ENCODE data around the gene BCAN. TPM values are rescaled to one million over a fixed set of nuclear protein-coding genes. Genes with fewer than 3 reads are reported as not detected.

BCAN gene
- total RNA-seq, 1 experiment from 2014 or later, result 0.07 TPM

DNA sequence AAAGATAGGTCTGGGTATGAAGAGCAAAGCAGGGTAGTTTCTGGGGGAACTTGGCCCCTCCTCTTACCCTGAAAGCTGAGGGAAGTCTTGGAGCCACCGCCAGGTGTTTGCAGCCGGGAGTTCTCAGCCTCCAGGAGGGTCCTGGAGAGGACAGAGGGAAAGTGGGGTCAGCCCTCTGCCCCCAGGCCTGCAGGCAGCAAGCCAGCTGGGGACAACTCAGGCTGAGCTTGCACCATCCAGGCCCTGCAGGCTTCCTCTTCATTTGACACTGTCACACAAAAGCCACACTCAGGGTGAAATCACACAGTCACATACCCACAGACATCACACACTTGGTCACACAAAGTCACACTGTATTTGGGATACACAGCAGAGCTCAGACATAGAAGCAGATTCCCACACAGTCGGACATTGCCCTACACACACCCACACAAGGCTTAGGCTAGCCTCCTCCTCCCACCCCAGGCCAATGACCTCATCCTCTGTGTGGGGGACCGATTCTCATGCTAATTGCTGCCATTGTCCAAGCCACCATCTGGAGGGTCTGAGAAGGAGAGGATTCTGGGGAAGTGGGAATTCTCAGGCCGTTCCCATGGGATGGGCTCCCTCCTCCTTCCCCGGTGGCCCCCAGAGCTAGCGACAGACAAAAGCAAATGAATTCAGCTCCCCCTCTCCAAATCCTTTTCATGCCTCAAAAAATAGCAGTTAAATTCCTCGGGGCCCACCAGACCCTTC, 31.6 kb downstream of the BCAN start:
- DNase-seq (ENCODE audit: extremely low read depth, low read depth), result no peak

DNA sequence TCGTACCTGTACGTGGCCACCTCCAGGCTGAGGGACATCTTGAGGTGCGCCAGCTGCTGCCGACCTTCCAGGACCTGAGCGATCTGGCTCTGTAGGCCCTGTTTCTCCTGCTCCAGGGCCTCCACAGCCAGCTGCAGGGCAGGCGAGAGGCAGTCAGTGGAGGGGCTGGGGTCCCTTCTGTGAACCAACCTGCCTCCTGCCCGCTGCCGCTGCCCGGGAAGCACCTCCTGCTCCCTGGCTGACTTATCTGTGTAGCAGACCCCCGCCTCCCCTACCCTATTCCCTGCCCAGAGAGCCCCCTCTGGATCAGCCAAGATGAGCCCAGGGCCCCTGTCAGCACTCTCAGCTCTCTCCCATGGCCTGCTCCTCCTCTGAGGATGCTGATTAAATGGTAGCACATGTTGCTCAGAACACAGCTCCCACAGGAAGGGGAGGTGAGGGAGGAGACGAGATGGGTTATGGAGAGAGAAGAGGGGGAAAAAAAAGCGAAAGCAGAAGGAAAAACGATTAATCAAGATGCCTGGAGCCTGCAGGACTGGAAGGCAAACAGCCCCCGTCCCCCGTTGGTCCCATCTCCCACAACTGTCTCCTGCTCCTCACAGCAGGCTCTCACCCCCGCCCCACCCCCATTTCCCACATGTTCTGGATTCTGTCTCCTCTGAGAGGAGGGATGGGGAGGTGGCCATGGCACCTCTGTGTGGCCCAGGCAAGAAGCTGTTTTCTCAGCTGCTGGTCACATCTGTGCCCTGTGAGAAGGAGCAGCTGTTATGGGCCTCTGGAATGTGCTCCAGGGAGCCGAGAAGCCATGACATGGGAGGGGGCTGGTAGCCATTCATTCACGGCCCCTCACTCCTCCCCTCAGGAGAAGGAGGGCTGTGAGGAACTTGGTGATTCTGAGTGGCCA, 33.5 kb downstream of the BCAN start:
- DNase-seq (ENCODE audit: extremely low read depth, low read depth), result no peak

DNA sequence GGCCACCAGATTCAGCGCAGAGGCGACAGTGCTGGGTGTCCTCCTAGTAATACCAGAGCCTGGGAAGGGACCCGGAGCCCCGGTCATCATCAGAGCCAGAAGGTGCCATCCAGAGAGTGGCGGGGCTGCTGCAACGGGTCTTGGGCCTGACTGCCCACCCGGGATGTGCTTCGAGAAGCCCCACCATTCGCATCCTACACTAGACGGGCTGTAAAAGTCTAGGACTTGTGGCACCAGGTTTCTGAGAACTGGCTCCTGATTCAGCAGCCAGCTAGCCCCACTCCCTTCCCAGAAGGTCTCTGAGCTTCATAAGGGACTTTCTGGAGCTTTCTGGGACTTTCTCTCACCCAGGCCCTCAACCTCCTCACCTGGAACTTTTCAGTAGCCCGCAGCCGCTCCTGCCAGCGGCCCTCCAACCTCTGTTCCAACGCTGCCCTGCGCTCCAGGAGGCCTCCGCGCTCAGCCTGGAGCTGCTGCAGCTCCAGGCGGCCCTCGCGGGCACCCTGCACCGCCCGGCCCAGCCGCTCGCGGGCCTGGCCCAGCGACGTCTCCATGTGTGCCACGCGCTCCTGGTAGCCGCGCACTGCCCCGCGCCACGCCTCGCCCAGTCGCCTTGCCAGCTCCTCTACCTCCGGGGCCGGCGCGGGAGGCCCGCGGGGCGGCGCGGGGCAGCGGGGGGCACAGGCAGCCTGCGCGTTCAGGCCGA, 34.4 kb downstream of the BCAN start:
- no peak for DNase-seq (ENCODE audit: extremely low read depth, low read depth)

DNA sequence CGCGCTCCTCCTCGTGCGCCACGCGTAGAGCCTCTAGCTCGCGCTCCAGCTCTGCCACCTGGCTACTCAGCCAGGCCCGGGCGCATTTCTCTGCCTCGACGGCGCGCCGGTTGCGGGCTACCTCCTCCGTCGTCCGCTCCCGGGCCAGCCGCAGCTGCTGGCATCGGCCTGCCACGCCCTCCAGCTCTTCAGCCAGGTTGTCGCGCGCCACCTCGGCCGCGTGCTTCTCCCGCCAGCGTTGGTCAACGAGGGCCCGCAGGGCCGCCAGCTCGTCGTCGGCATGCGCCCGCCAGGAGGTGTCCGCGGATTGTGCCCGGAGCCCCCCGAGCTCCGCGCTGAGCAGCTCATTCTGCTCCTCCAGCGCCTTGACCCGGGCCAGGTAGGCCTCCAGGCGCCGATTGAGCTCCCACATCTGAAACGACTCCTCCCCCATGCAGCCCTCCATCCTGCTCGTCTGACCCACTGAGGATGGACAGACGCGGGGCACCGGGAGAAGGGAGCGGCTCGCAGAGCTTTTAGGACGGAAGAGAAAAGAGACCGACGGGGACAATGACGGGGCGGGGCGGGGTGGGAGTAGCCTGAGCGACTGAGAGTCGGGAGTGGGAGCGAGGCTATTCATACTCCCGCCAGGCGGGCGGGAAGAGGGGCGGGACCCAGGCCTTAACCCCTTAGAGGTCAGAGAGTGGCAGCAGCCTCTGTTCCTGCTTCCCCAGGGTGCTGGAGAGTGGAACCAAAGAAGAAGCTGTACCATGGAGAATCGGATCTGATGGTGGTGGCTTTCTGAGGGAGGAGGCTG, 35.1 kb downstream of the BCAN start, which contains the start of gene NES:
Gene NES (minus strand): TSS at position 588 of the 796 bp plus-strand sequence. CDS start 143 bp downstream, at position 445.
- DNase-seq (ENCODE audit: extremely low read depth, low read depth), result no peak

DNA sequence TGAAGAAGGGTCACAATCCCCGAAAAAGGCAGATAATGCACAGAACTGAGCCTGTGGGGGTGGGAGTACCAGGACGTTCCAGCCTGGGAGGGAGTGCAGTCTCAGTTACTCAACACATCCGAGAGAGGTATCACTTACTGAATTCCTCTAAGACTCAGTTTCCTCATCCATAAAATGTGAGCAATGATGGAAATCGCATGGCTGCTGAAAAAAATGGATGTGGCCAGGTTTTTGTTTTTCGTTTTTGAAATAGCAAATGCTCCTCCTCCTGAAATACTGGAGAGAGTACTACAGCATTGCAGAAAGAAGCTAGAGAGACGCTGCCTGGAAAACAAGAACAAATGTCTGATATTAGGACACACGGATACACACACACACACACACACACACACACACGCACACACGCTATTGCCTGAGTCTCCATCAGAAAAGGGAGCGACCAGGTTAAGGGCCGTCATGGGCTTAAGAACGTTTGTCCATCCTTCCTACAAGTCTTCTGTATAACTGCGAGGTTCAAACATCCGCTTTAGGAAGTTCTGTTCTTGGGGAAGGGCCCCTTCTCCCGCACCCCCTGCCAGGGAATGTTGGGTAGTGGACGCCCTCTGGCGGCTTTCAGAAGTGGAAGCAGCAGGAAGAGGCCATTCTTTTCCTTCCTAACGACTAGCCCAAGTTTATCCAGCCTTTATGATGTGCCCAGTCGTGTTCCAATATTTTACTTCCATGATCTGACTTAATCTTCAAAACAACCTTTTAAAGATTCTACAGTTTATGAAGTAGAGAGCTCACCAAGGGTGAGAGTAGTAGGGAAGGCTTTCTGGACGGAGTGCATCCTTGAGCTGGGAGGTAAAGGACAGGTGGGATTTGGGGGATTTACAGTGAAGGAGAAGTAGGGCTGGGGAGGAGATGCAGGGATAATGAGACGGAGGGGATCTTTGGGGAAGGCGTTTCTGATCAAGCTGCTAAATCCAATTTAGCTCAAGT, 36.0 kb downstream of the BCAN start:
- peak; percentile 83 for DNase-seq (ENCODE audit: extremely low read depth, low read depth)

DNA sequence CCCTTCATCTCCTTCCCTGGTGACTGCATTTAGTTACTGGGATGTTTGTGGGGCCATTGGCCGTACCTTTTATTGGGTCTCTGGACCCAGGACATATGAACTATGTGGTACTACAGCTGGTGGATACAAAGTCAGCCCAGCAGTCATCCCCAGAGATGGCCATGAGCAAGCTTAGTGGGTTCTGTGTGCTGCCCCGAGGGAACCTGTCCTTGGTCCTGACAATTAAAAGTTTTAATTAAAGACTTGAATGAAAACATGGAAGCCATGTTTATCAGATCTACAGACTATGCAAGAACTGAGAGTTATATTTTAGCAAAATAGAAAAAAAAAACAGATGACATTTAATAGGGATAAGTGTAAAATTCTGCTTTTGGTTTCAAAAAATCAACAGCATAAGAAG, 38.1 kb downstream of the BCAN start:
- no peak for DNase-seq (ENCODE audit: extremely low read depth, low read depth)

DNA sequence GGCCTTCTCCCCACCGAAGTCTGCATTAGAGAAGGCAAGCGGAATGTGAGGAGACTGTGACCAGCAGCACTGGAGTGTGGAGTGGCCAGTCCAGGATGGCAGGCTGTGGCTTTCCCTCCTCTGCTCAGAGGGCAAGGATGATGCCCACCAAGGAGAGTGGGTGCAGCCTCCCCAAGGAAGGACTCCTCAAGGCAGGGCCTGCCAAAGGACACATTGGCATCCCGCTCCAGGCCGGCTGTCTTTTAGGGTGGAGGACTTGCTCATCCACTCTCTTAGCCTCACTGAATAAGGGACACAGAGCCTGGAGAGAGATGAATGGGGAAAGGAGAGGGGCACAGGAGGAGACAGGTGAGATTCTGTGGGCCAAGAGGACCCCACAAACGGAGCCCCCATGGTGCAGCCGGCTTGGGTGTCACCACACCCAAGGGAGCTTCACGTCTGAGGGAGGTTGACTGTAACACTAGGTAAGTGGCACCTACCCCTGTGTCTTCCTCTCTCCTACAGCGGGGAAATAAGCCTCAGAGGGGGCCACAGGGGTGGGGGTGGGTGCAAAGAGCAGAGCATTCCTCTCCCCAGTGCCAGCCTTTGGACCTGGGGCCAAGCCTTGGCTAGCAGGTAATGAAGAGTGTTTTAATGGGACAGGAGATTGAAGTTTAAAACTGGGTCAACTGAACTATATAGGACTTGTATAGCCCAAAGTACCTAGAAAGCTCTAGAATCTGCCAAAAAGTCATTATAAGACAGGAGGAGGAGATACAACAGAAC, 39.5 kb downstream of the BCAN start:
- DNase-seq (ENCODE audit: extremely low read depth, low read depth), result no peak

DNA sequence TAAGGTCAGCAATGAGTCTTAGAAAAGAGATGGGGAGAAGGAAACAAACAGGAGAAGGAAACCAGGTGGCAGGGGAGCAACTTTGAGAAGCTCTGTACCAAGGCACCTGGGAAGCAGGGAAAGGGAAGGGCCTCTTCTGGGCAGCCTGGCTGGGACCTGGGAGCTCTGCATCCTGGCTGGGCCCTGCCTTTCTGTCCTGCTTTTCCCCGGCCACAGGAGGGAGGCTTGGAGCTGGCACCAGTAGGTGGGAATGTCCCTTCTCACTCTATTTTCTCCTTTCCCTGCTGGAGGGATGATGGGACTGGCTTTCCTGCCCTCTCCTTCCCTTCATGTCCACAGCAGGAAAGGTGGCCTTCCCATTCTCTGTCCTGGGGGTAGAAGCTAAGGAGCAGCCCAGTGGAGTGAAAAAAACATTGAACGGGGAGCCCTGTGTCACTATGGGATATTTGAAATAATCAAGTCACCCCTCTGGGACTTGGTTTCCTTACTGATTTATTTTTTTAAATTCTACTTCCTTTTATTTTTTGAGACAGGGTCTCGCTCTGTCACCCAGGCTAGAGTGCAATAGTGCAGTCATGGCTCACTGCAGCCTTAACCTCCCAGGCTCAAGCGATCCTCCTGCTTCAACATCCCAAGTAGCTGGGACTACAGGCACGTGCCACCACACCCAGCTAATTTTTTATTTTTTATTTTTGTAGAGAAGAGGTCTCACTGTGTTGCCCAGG, 40.4 kb downstream of the BCAN start:
- DNase-seq (ENCODE audit: extremely low read depth, low read depth), result no peak

DNA sequence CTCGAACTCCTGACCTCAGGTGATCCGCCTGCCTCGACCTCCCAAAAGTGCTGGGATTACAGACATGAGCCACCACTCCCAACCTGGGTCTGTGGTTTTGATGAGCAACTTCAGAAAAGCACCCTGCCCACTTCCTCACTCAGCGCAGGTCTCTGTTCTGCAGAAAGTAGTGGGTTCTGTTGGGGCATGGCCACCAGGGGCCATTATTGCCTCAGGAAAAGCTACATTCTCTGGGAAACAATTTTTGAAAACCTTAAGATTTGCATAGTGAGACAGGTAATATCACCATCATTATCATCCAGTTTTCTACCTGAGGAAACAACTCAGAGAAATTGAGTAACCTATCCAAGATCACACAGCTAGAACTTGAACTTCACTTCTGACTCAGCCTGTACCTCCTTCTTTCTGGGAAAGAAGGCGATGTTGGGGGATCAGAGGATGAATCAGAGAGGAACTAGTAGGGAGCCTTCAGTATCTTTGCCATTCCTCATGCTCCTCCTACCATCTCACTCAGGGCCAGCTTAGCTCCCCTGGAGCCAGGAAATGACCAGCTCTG, 42.4 kb downstream of the BCAN start:
- no peak for DNase-seq (ENCODE audit: extremely low read depth, low read depth)

DNA sequence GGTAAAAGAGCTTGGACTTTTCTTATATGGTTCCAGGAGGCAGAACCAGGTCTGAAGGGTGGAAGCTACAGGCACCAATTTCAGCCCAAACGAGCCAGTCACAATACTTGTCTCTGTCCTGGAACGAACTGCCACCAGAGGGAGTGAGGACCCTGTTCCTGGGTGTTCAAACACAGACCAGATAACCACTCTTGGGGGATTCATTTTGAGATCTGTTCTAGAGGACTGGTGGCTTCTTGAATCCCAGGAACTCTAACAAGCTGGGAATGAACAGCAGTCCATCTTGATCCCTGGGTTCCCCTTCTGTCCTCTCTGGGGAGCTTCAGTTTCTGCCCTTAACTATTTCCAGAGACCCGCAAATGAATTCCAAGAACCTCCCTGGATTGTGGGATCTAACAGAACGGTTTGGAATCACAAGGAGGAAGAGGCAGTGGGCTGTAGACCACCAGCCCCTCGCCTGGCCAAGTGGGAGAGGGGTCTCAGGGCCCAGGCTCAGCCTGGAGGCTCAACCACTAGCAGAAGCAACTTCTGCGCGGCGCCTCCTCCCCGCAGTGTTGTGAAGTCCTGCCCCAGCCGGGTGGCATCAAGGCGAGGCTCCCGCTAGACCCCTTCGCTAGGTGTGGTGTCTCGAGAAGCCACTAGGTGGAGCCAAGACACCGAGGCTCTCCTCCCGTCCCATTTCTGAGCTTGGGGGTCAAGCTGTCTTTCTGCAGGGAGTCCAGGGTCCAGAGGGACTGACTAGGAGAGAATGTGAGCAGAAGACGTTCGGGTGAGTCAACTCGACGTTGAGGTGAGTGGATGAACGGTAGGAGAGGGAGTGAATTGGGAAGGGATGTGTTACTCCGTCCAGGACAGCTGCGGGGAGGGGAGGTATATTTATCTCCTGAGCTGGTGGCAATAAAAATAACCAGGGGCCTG, 47.4 kb downstream of the BCAN start:
- DNase-seq (ENCODE audit: extremely low read depth, low read depth), result peak; percentile 91

DNA sequence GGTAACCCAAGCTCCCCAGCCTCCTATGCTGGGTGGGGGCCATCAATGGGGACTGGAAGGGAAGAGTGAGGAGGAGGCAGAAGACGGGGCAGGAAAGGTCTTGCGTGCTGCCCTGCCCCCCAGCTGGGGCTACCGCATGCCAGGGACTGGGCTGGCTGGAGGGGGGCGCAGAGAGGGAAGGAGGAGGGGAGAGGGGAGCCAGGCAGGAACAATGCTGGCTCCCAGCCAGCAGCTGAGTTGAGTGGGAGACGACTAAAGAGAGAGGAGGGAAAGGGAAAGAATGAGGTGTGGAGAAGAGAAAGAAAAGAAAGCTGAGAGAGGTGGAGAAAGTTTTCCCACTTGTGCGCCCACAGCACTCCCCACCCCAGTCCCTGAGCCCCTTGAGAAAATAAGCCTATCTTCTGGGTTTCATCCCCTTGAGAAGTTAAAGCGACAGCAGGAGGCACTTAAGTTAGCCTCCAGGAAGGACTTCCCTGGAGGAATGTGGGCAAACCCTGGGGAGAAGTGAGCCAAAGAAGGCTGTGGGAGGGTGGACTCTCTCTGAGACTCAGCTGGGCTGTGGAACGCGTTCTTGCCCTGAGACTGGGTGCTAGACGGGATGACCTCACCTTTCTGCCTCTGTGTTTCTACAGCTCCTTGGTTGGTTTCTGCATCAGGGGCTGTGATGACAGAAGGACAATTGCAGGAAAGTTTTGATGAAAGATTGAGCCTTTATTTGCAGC, 48.2 kb downstream of the BCAN start:
- no peak for DNase-seq (ENCODE audit: extremely low read depth, low read depth)

DNA sequence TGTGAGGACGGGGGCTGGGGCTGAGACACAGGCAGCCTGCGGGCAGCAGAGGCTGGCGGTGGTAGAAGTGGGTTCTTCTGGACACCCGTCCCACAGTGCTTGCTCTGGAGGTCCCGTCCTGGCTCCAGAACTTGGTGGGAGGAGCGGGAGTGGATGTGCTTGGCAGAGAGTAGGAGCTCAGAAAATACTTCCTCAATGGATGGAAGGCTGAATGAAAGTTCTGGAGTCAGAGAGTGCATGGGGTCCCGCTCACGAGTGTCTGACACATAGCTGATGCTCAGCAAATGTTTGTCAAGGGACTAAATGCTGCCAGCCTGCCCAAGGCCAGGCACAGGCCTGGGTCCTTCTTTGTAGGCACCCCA, 48.7 kb downstream of the BCAN start:
- DNase-seq (ENCODE audit: extremely low read depth, low read depth), result no peak

DNA sequence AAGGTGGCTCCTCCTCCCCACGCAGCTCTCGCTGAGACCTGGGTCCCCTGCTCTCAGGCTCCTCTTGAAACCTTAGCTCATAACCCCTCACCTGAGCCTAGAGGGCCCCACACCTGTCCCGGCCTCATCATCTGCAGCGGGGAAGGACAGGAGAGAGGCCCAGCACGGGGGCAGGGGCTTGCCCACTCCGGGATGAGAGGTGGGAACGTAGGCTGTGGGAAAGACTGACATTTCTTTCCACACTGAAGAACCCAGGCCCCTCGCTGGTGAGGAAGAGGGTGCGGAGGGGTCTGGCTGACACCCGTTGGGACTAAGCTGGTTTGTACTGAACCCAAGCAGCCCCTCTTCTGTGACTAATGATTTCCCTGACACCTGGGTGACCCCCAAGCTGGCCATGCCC, 49.3 kb downstream of the BCAN start:
- DNase-seq (ENCODE audit: extremely low read depth, low read depth), result no peak

DNA sequence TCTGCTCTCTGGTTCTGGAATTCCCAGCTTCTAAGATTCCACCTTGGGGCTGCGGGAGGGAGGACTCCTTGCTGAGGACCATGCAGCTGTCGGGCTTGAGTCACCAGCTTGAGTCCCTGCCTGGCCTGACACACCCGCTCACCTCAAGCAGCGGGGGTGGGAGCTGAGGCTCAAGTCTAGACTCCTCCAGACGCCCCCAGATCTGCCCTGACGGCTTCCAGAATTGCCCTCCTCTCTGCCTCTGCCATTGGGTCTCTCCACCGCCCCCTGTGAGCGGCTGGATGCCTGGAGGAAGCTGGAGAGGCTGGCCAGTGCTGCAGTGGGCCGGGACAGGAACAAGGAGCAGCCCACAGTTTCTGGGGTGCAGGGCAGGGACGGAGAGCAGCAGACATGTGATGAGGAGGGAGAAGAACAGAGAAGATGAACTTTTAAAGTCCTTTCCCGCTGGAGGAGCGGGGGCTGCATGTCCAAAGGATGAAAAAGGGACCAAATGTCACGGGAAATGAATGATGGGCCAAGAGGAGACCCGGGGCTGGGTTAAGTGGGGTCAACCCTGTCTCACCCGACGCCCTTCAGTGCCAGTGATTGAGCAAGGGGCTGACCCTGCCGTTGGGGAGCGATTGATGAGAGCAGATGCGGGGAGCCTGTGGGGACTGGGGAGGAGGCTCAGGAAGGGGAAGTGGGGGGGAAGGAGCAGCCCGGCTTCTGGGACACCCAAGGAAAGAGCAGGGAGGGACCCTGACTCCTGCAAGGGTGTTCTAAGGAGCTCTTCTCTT, 49.9 kb downstream of the BCAN start:
- DNase-seq (ENCODE audit: extremely low read depth, low read depth), result no peak

DNA sequence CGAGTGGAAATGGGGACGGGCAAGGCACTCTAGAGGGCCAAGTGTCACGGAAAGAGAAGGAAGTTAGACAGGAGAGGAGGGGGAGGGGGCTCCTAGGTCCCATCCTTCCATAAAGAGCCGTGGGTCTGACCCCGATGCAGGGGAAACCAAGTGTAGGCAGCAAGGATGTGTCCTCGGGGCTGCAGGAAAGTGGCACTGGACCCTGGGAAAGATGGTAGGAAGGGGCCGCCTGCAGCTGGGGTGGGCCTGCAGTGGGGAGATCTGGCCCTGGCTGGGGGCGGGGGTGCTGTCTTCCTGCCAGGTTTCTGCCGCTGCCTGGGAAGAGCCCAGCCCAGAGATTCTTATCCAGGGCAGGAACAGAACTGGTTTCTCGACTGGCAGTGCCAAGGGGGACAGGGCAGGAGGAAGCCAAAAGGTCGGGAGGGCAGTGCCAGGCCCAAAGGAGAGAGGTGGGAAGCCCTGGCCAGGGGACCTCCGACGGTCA, 50.6 kb downstream of the BCAN start:
- DNase-seq (ENCODE audit: extremely low read depth, low read depth), result no peak

Data from NCI-H460 (cell line).